ENCODE measurements around the gene SGO1.

The SGO1 gene

DNA sequence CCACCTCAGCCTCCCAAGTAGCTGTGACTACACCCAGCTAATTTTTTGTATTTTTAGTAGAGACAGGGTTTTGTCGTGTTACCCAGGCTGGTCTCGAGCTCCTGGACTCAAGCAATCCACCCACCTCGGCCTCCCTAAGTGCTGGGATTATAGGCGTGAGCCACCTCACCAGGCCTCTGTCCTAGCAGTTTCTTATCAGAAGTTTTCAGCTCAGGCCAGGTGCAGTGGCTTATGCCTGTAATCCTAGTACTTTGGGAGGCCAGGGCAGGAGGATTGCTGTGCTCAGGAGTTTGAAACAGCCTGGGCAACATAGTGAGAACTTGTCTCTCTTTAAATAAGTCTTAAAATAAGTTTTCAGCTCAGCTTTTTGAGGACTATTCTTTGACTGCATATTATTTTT lies 48.4 kb downstream of the SGO1 start:
- no peaks in the 10 kb centered on the region for H3K27me3 ChIP-seq (replicated peaks; ENCODE audit: insufficient read depth, low read length)

DNA sequence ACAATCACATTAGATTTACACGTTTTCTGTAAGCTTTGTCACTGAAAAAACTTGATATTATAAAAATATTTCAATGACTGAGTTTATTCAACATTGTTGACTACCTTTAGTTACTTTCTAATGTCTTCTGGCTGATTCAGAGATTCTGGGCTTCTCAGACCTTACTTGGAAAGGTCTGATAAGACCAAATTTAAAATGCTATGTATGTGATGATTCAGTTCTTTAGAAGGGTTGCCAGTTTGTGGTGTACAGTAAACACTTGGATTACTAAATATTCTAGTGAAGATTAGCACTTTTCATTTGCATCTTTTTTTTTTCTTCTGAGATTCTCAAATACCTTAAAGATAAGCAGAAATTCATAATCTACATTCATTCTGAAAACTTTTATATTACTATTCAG lies 49.8 kb downstream of the SGO1 start:
- Histone ChIP-seq H2AFZ (ENCODE audit: low read length) (no peak overlapping the region), H3K27me3 (replicated peaks; ENCODE audit: insufficient read depth, low read length) (no peaks in the 10 kb centered on the region), H3K9ac (ENCODE audit: low read length) (no peak overlapping the region), H4K20me1 (ENCODE audit: insufficient read depth, low read length) (no peaks in the 10 kb centered on the region), H3F3A (ENCODE audit: insufficient read depth, low read length) (no peaks in the 10 kb centered on the region), H3K9me3 (replicated peaks; ENCODE audit: insufficient read depth, low read length) (no peaks in the 10 kb centered on the region), H3K4me1 (ENCODE audit: low read length) (no peaks in the 10 kb centered on the region), H3K79me2 (ENCODE audit: low read length) (no peaks in the 10 kb centered on the region), H3K4me3 (ENCODE audit: low read length) (no peak overlapping the region), H3K4me2 (ENCODE audit: low read depth, low read length) (no peak overlapping the region), H3K27ac (ENCODE audit: low read length) (no peak overlapping the region), H3K9me2 (replicated peaks; ENCODE audit: insufficient read depth, low read length) (no peaks in the 10 kb centered on the region), H3K36me3 (replicated peaks; ENCODE audit: insufficient read depth, low read length) (no peaks in the 10 kb centered on the region; the same call in 1 of the 2 replicates)
- no peak for TF ChIP-seq EZH2phosphoT487 (IDR thresholded peaks at IDR 0.05; ENCODE audit: low read length)
- no peak for TF ChIP-seq EZH2 (optimal IDR thresholded peaks at IDR 0.05; ENCODE audit: low read depth, low read length)
- TF ChIP-seq, protein P1, sequence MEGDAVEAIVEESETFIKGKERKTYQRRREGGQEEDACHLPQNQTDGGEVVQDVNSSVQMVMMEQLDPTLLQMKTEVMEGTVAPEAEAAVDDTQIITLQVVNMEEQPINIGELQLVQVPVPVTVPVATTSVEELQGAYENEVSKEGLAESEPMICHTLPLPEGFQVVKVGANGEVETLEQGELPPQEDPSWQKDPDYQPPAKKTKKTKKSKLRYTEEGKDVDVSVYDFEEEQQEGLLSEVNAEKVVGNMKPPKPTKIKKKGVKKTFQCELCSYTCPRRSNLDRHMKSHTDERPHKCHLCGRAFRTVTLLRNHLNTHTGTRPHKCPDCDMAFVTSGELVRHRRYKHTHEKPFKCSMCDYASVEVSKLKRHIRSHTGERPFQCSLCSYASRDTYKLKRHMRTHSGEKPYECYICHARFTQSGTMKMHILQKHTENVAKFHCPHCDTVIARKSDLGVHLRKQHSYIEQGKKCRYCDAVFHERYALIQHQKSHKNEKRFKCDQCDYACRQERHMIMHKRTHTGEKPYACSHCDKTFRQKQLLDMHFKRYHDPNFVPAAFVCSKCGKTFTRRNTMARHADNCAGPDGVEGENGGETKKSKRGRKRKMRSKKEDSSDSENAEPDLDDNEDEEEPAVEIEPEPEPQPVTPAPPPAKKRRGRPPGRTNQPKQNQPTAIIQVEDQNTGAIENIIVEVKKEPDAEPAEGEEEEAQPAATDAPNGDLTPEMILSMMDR (IDR thresholded peaks at IDR 0.05; ENCODE audit: low read length): no peak
- DNase-seq: no peak

More for the DNA sequence above, 48.4 kb downstream of the SGO1 start:
- Histone ChIP-seq H3F3A (ENCODE audit: insufficient read depth, low read length) (no peaks in the 10 kb centered on the region), H3K4me2 (ENCODE audit: low read depth, low read length) (no peak overlapping the region), H3K27ac (ENCODE audit: low read length) (no peak overlapping the region), H2AFZ (ENCODE audit: low read length) (no peak overlapping the region), H3K4me3 (ENCODE audit: low read length) (no peak overlapping the region), H3K4me1 (ENCODE audit: low read length) (no peaks in the 10 kb centered on the region), H3K9me3 (replicated peaks; ENCODE audit: insufficient read depth, low read length) (no peaks in the 10 kb centered on the region), H3K36me3 (replicated peaks; ENCODE audit: insufficient read depth, low read length) (no peaks in the 10 kb centered on the region; the same call in 1 of the 2 replicates), H3K79me2 (ENCODE audit: low read length) (no peaks in the 10 kb centered on the region), H3K9me2 (replicated peaks; ENCODE audit: insufficient read depth, low read length) (no peaks in the 10 kb centered on the region), H3K9ac (ENCODE audit: low read length) (no peak overlapping the region), H4K20me1 (ENCODE audit: insufficient read depth, low read length) (no peaks in the 10 kb centered on the region)
- TF ChIP-seq EZH2phosphoT487 (IDR thresholded peaks at IDR 0.05; ENCODE audit: low read length) (no peak), EZH2 (optimal IDR thresholded peaks at IDR 0.05; ENCODE audit: low read depth, low read length) (no peak)
- TF ChIP-seq, protein P1 (IDR thresholded peaks at IDR 0.05; ENCODE audit: low read length): no peak
- DNase-seq: no peak

- TF ChIP-seq EZH2phosphoT487 (IDR thresholded peaks at IDR 0.05; ENCODE audit: low read length): no peak
- TF ChIP-seq, protein P1 (IDR thresholded peaks at IDR 0.05; ENCODE audit: low read length): no peak
- TF ChIP-seq EZH2 (optimal IDR thresholded peaks at IDR 0.05; ENCODE audit: low read depth, low read length): no peak
- H3K9ac ChIP-seq (ENCODE audit: low read length): no peak overlapping the region
- no peaks in the 10 kb centered on the region for H3K9me3 ChIP-seq (replicated peaks; ENCODE audit: insufficient read depth, low read length)
- no peak overlapping the region for H3K4me2 ChIP-seq (ENCODE audit: low read depth, low read length)
- H3K27ac ChIP-seq (ENCODE audit: low read length): no peak overlapping the region
- no peak overlapping the region for H2AFZ ChIP-seq (ENCODE audit: low read length)
- peaks cover 11% of the 10 kb centered on the region for H3K4me1 ChIP-seq (ENCODE audit: low read length)
- no peak overlapping the region for H3K4me3 ChIP-seq (ENCODE audit: low read length)
- no peaks in the 10 kb centered on the region for H3K27me3 ChIP-seq (replicated peaks; ENCODE audit: insufficient read depth, low read length)
- no peaks in the 10 kb centered on the region for H3K9me2 ChIP-seq (replicated peaks; ENCODE audit: insufficient read depth, low read length)
- peaks cover 9% of the 10 kb centered on the region for H3F3A ChIP-seq (ENCODE audit: insufficient read depth, low read length)
- H3K79me2 ChIP-seq (ENCODE audit: low read length): no peaks in the 10 kb centered on the region
- no peaks in the 10 kb centered on the region; the same call in 1 of the 2 replicates for H3K36me3 ChIP-seq (replicated peaks; ENCODE audit: insufficient read depth, low read length)
- no peak for DNase-seq
- H4K20me1 ChIP-seq (ENCODE audit: insufficient read depth, low read length): no peaks in the 10 kb centered on the region
Measured at GRCh38 chr3:20130106-20130505, 55.9 kb downstream of the SGO1 start.
